ENCODE data around the gene SIT1. TPM values are rescaled to one million over a fixed set of nuclear protein-coding genes. Genes with fewer than 3 reads are reported as not detected.
A peak's percentile ranks its signal among the peaks of the same experiment; 100 is the strongest.

Gene SIT1
- polyA plus RNA-seq, 1 experiment, result not detected

GRCh38 chr9:35687972-35688557 lies 37.3 kb upstream of the SIT1 start:
- POLR2A ChIA-PET, result interaction anchor here (0.5 to 4.2 kb wide), 6 partner anchors 8 to 40 kb away, joined by 3 to 35 read pairs (median 4); no protein-coding TSS in a partner anchor
- TF ChIP-seq CTCF (IDR thresholded peaks at IDR 0.05; ENCODE audit: insufficient read depth, low read depth, low read length), result no peak
- no peak for DNase-seq (ENCODE audit: low read depth)
- CTCF ChIA-PET, result interaction anchor here (0.6 to 2.4 kb wide), 8 partner anchors 8 to 133 kb away, joined by 3 to 10 read pairs (median 5); partner anchors contain the start of genes CCDC107, RMRP and TLN1
- peak overlapping the region; percentile 98 for H3K4me3 ChIP-seq (ENCODE audit: low read depth, low read length)
- H3K36me3 ChIP-seq (ENCODE audit: control insufficient read depth, insufficient read depth, low read length), result peaks cover 39% of the 10 kb centered on the region
- no peaks in the 10 kb centered on the region for H3K27me3 ChIP-seq (ENCODE audit: control insufficient read depth, insufficient read depth, low read length)

- CTCF ChIA-PET, result interaction anchor here (0.7 to 2.4 kb wide), 4 partner anchors 9 to 29 kb away, joined by 3 to 10 read pairs (median 8); partner anchors contain the start of genes CCDC107 and RMRP
- no peak for TF ChIP-seq CTCF (IDR thresholded peaks at IDR 0.05; ENCODE audit: insufficient read depth, low read depth, low read length)
- DNase-seq (ENCODE audit: low read depth), result no peak
- Histone ChIP-seq H3K36me3 (ENCODE audit: control insufficient read depth, insufficient read depth, low read length) (peaks cover 46% of the 10 kb centered on the region), H3K27me3 (ENCODE audit: control insufficient read depth, insufficient read depth, low read length) (no peaks in the 10 kb centered on the region), H3K4me3 (ENCODE audit: low read depth, low read length) (peak overlapping the region; percentile 98)
- POLR2A ChIA-PET, result interaction anchor here (0.6 to 1.4 kb wide), 3 partner anchors 12 to 41 kb away, joined by 3 to 6 read pairs (median 3); no protein-coding TSS in a partner anchor
Observed at GRCh38 chr9:35687306-35687705, 36.6 kb upstream of the SIT1 start.

GRCh38 chr9:35686222-35687203 lies 35.8 kb upstream of the SIT1 start:
- CTCF ChIA-PET, result interaction anchor here (0.6 to 3.5 kb wide), 5 partner anchors 10 to 231 kb away, joined by 3 to 20 read pairs (median 8); partner anchors contain the start of genes CCDC107 and RMRP
- Histone ChIP-seq H3K4me3 (ENCODE audit: low read depth, low read length) (peak overlapping the region; percentile 98), H3K36me3 (ENCODE audit: control insufficient read depth, insufficient read depth, low read length) (peaks cover 52% of the 10 kb centered on the region), H3K27me3 (ENCODE audit: control insufficient read depth, insufficient read depth, low read length) (no peaks in the 10 kb centered on the region)
- no peak for TF ChIP-seq CTCF (IDR thresholded peaks at IDR 0.05; ENCODE audit: insufficient read depth, low read depth, low read length)
- DNase-seq (ENCODE audit: low read depth), result no peak
- POLR2A ChIA-PET, result interaction anchor here (0.6 to 1.4 kb wide), 3 partner anchors 8 to 22 kb away, joined by 3 to 11 read pairs (median 6); partner anchors contain the start of gene ARHGEF39

- no peaks in the 10 kb centered on the region for H3K27me3 ChIP-seq (ENCODE audit: control insufficient read depth, insufficient read depth, low read length)
- no peak for TF ChIP-seq CTCF (IDR thresholded peaks at IDR 0.05; ENCODE audit: insufficient read depth, low read depth, low read length)
- H3K36me3 ChIP-seq (ENCODE audit: control insufficient read depth, insufficient read depth, low read length), result peaks cover 52% of the 10 kb centered on the region
- CTCF ChIA-PET, result interaction anchor here (0.8 to 3.5 kb wide), 3 partner anchors 11 to 51 kb away, joined by 3 to 20 read pairs (median 12); partner anchors contain the start of genes CCDC107 and RMRP
- DNase-seq (ENCODE audit: low read depth), result no peak
- POLR2A ChIA-PET, result interaction anchor here (0.5 kb wide), 1 partner anchor 8 kb away, joined by 3 read pairs; no protein-coding TSS in a partner anchor
- no peak overlapping the region for H3K4me3 ChIP-seq (ENCODE audit: low read depth, low read length)
Observed at GRCh38 chr9:35685506-35685905, 34.8 kb upstream of the SIT1 start.
